A673 (cell line): ENCODE measurements around the gene AGRN.

Experiments used
- CTCF ChIP-seq: fragments of 300-800, 200-600 bp; sonication (generic); conservative IDR thresholded peaks from 2 replicates; pipeline ENCODE4 v1.5.1; 2017; ENCODE audit warnings: low read depth, mild to moderate bottlenecking, antibody characterized with exemption, low read length, moderate library complexity, mixed read lengths
- EZH2 ChIP-seq: fragments of 200-600 bp; sonication (generic); IDR thresholded peaks from 2 replicates; pipeline ENCODE4 v1.6.1; 2017; ENCODE audit warnings: borderline replicate concordance, low read depth, mild to moderate bottlenecking, mixed read lengths, antibody characterized with exemption, low read length; ENCODE audit not compliant: poor library complexity, severe bottlenecking

GRCh38 chr1:982765-983436 is 37.0 kb upstream of the AGRN start:
- TF ChIP-seq CTCF (no peak), EZH2 (no peak)
